Stimulated activated CD8-positive, alpha-beta memory T cell treated with anti-CD3 and anti-CD28 coated beads, Interleukin-12 subunit alpha, Interleukin-12 subunit beta, amount 100 ng/mL, for 1 hour (primary cell): Measurements from ENCODE around the gene NECAP2.

Experiments
- DNase-seq: peaks from one replicate; pipeline ENCODE4 v3.0.0-alpha.2; 2020; ENCODE audit warnings: low read depth

Gene NECAP2

GRCh38 chr1:16440470-16441281 lies at the start of gene NECAP2:
TSS of gene NECAP2 (plus strand) at chr1:16440724. CDS start at chr1:16440762, 38 bp downstream.
- peak; percentile 93 for DNase-seq

GRCh38 chr1:16391411-16391810 lies 49.1 kb upstream of the NECAP2 start:
- DNase-seq, result no peak

DNA sequence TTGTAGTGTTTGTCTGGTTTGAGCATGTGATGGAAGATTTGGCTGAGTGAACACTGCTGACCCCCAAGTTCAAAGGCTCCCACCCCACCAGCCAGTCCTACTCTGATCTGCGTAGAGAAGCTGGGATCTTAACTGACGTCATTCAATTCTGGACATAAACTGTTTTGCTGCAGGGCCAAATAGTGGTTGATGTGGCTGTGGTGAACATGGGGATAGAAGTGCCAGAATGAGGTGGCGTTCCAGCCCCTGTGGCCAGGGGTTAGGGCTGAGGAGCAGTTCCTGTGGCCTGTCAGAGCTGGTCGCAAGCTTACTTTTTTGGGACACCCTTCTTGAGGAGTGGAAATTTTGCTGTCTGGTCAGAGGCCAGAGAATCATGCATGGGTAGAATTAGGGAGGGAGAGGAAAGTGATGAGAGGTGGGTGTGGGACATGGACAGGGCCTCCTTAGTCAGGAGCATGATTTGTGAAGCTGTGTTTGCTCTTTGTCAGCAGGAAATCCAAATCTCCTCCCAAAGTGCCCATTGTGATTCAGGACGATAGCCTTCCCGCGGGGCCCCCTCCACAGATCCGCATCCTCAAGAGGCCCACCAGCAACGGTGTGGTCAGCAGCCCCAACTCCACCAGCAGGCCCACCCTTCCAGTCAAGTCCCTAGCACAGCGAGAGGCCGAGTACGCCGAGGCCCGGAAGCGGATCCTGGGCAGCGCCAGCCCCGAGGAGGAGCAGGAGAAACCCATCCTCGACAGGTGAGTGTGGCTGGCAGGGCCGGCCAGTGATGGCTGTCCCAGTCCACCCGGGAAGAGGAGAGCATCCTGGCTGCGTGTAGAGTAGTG lies 47.6 kb upstream of the NECAP2 start:
- DNase-seq, result no peak

- DNase-seq, result no peak
Observed at GRCh38 chr1:16393570-16394521, 46.7 kb upstream of the NECAP2 start.

DNA sequence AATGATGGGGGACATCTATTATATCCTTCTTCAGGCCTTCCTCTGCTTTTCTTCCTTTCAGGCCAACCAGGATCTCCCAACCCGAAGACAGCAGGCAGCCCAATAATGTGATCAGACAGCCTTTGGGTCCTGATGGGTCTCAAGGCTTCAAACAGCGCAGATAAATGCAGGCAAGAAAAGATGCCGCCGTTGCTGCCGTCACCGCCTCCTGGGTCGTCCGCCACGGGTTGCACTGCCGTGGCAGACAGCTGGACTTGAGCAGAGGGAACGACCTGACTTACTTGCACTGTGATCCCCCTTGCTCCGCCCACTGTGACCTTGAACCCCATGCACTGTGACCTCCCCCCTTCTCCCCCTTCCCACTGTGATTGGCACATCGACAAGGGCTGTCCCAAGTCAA lies 45.5 kb upstream of the NECAP2 start:
- no peak for DNase-seq

DNA sequence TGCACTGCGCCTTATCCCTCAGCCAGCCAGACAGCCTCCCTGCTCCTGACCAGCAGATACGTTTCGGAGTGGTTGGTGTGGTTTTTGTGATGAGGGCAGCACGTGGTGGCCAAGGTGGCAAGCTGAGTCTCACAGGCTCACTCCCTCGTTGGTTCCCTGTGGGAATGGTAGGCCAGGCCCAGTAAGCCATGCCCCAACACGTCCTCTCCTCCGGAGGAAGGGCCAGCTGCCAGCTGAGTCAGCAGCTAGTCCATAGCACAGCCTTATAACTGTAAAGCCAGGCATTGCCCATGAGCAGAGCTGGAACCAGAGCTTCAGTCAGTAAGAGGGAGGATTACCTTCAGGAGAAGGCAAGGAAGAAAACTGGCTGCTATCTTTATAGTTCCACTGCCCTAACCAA lies 43.9 kb upstream of the NECAP2 start:
- DNase-seq, result no peak

GRCh38 chr1:16397120-16397519 lies 43.4 kb upstream of the NECAP2 start:
- no peak for DNase-seq

DNA sequence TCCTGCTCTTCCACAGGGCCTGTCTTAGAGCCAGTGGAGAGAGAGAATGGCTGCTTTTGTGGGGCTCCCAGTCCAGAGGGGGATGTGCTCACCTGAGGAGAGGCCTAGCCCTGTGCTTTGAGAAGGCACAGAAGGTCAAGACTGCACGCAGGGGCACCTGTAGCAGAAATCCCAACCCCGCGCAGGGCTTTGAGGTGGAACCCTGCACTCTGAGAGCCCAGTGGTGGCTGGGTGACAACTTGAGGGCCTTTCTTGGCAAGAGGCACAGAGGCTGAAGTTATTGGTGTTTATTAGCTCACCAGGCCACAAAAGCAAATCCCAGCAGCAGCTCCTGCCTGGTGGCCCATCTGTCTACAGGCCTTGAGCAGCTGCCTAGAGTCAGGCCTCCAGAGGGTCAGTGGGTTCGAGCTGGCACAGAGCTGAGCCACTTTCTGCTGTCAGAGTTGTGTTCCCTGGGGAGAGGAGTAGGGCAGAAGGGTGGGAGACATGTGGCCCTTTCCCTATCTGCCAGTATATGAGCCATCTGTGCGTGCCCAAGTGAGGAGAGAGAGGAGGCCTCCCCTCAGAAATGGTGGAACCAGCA lies 42.1 kb upstream of the NECAP2 start:
- no peak for DNase-seq

DNA sequence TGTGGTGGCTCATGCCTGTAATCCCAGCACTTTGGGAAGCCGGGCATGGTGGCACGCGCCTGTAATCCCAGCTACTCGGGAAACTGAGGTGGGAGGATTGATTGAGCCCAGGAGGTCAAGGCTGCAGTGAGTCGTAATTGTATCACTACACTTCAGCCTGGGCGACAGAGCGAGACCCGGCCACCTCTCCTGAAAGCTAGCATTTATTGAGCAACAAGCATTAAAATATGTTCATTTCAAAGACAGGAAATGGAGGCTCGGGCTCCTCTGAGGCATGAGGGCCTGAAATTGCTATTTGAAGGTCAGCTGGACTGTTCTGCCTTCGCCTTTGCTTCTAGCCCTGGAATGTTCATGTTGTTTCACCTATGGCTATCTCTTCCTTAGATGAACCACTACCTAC lies 37.8 kb upstream of the NECAP2 start:
- no peak for DNase-seq

GRCh38 chr1:16405441-16405840 lies 35.1 kb upstream of the NECAP2 start:
- no peak for DNase-seq

DNA sequence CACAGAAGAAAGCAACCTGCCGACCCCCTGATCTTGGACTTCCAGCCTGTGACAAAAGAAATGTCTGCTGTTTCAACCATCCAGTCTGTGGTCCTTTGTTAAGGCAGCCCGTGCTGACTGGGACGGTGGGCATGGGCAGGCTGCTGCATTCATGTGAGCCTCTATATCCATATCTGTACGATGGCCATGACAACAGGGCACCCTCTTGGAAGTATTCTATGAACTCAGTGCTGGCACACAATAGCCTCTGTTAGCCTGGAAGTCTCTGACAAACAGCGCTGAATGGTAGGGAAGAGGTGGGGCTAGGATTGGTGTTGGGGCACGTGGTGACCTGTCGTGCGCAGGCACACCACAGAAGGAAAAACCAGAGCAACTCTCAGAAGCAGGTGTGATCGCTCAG lies 33.7 kb upstream of the NECAP2 start:
- no peak for DNase-seq

DNA sequence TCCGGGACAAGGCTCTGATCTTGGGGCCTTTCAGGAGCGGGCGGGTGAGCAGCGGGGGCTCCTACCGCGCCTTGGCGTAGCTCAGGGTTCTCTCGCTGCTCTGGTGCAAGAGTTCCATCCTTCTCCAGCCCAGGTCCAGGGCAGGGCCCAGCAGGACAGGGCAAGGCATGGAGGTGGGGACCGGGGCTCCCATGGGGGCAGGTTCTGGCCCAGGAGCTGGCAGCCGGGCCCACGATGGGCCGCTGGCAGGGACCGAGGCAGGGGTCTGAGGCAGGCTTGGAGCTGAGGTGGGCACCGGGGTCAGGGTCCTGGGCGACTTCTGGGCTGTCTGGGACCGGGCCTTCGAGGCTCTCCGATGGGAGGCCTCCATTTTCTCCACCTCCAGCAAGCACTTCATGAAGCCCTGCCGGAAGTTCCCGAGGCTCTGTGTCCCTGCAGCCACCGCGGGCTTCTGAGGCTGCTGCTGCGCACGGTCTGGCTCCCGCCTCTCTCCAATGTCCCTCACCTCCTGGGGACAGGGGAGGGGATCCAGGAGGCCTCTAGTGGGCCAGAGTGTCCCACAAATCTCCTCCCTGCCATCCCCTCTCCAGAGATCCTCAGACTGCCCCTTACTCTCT lies 30.9 kb upstream of the NECAP2 start:
- no peak for DNase-seq

DNA sequence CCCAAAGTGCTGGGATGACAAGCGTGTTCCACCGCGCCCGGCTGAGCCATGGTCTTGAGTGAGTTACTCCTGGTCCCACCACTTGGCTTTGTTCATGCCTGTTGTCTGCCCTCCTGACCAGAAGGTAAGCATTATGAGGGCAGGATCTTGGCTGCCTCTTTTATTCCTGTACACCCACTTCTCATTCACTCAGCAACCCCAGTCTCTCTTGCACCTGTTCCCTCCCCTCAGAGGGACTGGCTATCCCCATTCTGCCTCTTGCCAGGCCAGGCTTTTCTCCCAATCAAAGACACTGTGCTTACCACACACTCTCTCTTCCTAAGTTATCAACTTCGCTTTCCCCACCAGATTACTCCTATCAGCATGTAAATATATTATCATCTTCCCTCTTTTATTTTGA lies 29.7 kb upstream of the NECAP2 start:
- DNase-seq, result no peak

- no peak for DNase-seq
Observed at GRCh38 chr1:16413191-16413590, 27.3 kb upstream of the NECAP2 start.

DNA sequence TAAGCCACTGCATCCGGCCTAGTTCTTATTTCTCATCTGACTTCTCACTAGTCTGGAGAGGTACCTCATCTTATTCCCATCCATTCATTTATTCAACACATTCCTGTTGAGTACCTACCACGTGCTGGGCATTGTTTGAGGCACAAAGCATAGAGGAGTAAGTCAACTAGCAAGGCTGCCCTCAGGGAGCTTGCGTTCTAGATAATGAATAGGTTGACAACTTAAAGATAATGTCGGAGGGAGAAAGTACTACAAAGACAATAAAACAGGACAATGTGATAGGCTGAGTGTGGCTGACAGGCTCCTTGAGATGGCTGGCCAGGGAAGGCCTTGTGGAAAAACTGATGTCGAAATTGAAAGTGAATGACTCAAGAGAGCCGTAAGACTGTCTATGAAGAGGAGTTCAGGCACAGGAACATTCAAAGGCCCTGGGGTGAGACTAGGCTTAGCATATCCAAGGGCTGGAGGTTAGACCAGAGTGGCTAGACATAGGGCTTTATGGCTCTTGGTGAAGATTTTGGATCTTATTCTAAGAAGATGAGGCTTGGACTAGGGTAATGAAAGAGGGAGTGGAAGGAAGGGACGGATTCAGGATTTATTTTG lies 21.6 kb upstream of the NECAP2 start:
- no peak for DNase-seq

DNA sequence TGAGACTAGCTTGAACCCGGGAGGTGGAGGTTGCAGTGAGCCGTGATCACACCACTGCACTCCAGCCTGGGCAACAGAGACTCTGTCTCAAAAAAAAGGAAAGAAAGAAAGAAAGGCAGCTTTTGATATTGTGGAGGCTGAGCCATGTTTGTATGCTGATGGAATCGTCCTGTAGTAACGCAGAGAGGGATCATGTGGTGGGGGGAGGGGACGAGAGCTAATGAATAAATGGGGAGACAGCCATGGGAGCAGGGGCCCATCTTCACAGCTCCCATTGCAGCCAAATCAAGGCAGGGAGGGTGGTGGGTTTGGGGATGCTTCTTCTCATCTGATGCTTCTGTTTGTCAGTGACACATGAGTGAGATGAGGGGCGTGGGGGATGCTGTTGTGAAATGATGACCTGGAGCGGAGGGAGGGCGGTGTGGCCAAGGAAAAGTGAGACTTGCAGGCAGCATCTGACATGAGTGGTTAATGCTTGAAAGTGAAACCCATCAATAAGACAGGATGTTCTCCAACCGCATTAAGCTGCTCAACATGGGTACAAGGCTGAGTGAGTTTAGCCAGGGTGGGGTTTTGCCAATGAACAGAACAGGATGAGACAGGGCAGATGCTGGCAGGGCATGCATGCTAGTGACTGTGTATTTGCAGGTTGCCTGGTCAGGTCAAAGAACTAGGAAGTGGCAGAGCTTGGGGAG lies 20.0 kb upstream of the NECAP2 start:
- peak; percentile 8 for DNase-seq

DNA sequence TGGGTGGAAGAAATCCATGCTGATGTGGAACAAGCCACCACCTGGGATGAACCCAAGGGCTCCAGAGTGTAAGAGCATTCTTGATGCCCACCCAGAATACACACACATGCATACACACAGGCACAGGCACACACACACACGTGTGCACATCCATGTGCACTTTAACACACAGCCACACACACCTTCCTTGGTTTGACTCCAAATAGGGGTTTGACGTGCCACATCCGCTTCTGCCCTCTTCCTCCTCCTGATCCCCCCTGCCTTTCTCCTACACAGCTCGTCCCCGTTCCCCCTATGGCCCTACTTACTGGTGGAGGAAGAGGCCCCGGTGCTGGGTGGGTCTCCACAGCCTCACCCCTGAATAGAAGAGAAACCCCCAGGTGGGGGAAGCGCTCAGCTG lies 19.3 kb upstream of the NECAP2 start:
- no peak for DNase-seq

GRCh38 chr1:16422041-16422440 lies 18.5 kb upstream of the NECAP2 start:
- DNase-seq, result no peak

GRCh38 chr1:16425125-16426025 lies 15.1 kb upstream of the NECAP2 start:
- DNase-seq, result no peak
